ENCODE results near the gene BUD13.

DNA sequence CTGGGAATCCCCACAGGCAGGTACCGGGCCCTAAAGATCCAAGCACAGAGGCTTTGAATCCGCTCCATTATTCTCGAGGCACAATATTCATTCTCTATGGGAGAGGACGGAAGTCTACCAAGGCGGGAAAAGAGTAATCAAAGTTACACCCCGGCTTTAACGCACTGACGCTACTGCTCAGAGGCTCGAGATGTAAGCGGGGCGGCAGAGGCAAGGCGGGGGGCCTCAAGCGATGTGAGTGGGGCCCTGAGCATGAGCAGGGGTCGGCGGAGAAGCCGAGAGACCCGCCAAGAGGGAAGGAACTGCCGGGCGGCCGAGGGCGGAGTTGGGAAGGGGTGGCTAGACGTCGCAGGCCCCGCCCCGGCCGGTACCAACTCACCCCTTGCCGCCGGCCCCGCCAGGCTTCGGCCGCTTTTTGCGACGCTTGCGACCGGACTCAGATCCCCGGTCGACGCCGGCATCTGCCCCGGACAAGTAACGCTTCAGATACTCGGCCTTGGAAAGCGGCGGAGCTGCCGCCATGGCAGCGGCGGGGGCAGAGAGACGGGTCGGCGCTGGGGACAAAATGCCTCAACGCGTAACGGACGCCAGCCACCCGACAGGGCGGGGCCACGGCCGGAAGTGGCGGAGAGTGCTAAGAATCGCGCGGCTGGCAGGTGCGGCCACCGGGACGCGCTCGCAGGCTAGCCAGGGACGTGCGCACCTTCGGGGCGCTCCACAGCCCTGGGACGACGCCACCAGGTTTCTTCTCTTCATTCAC lies at the start of gene BUD13:
- TF ChIP-seq, protein P1, sequence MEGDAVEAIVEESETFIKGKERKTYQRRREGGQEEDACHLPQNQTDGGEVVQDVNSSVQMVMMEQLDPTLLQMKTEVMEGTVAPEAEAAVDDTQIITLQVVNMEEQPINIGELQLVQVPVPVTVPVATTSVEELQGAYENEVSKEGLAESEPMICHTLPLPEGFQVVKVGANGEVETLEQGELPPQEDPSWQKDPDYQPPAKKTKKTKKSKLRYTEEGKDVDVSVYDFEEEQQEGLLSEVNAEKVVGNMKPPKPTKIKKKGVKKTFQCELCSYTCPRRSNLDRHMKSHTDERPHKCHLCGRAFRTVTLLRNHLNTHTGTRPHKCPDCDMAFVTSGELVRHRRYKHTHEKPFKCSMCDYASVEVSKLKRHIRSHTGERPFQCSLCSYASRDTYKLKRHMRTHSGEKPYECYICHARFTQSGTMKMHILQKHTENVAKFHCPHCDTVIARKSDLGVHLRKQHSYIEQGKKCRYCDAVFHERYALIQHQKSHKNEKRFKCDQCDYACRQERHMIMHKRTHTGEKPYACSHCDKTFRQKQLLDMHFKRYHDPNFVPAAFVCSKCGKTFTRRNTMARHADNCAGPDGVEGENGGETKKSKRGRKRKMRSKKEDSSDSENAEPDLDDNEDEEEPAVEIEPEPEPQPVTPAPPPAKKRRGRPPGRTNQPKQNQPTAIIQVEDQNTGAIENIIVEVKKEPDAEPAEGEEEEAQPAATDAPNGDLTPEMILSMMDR (conservative IDR thresholded peaks at IDR 0.05 in 1 of 2, IDR thresholded peaks at IDR 0.05 in 1 of 2; ENCODE audit: extremely low read depth in 1 of 2, insufficient read depth in 1 of 2, low read depth in 1 of 2, low read length in 2 of 2): no peak
- TF ChIP-seq EZH2 (IDR thresholded peaks at IDR 0.05; ENCODE audit: borderline replicate concordance, low read length): no peak
